OCI-LY3 (cell line): ENCODE measurements around the gene GYS2.

Source experiments
- CTCF ChIP-seq: fragments of 200-600, 300-600 bp; sonication (generic); IDR thresholded peaks from 2 replicates; pipeline ENCODE4 v1.5.1; 2014; ENCODE audit warnings: antibody characterized with exemption, low read length, low read depth
- EZH2phosphoT487 ChIP-seq: fragments of 200-600 bp; shearing (Covaris generic); IDR thresholded peaks from 2 replicates; pipeline ENCODE4 v1.6.1; 2018; ENCODE audit warnings: antibody characterized with exemption, mixed run types, low read depth

GRCh38 chr12:21542403-21542802 is 62.2 kb downstream of the GYS2 start:
- TF ChIP-seq CTCF (no peak), EZH2phosphoT487 (no peak)
